ENCODE results near the gene LGALS3BP. TPM values are rescaled to one million over a fixed set of nuclear protein-coding genes. Genes with fewer than 3 reads are reported as not detected.

Gene LGALS3BP
- total and polyA plus RNA-seq, 2 of the 13 experiments (the other 11 are each of a cell fraction or from before 2014, with no cell fraction given), result 137 to 332 TPM

- peak; percentile 64; the same call in 1 of the 2 replicates for TF ChIP-seq ZNF124 (CRISPR knock-in tag; IDR thresholded peaks at IDR 0.05)
- peak; percentile 61; the same call in 1 of the 2 replicates for TF ChIP-seq FOXK1 (CRISPR knock-in tag; IDR thresholded peaks at IDR 0.05; ENCODE audit: borderline replicate concordance, low read depth)
- no peak for TF ChIP-seq MBD4 (IDR thresholded peaks at IDR 0.05; ENCODE audit: borderline replicate concordance, low read length)
- TF ChIP-seq ARID4A (CRISPR knock-in tag; IDR thresholded peaks at IDR 0.05; ENCODE audit: borderline replicate concordance), result peak; percentile 74
- TF ChIP-seq RNF219 (CRISPR knock-in tag; IDR thresholded peaks at IDR 0.05), result no peak
- no peak; the same call in 1 of the 2 replicates for TF ChIP-seq RFXANK (CRISPR knock-in tag; IDR thresholded peaks at IDR 0.05)
- peak; percentile 70 for TF ChIP-seq TAF1 (CRISPR knock-in tag; IDR thresholded peaks at IDR 0.05)
- TF ChIP-seq PRMT3 (CRISPR knock-in tag; IDR thresholded peaks at IDR 0.05; ENCODE audit: borderline replicate concordance, low read depth), result peak; percentile 65; the same call in 1 of the 2 replicates
- TF ChIP-seq ZNF567 (CRISPR knock-in tag; IDR thresholded peaks at IDR 0.05; ENCODE audit: borderline replicate concordance), result peak; percentile 39; the same call in 1 of the 2 replicates
- TF ChIP-seq ZNF772 (CRISPR knock-in tag; IDR thresholded peaks at IDR 0.05), result peak; percentile 88
- TF ChIP-seq ZEB1 (IDR thresholded peaks at IDR 0.05; ENCODE audit: insufficient replicate concordance, low read depth), result no peak
- TF ChIP-seq DMAP1 (CRISPR knock-in tag; IDR thresholded peaks at IDR 0.05), result peak; percentile 50; the same call in 1 of the 2 replicates
- TF ChIP-seq THAP11 (CRISPR knock-in tag; IDR thresholded peaks at IDR 0.05), result peak; percentile 62
- TF ChIP-seq ZNF274 (CRISPR knock-in tag; IDR thresholded peaks at IDR 0.05), result peak; percentile 62; the same call in 1 of the 2 replicates
- TF ChIP-seq, protein P1, sequence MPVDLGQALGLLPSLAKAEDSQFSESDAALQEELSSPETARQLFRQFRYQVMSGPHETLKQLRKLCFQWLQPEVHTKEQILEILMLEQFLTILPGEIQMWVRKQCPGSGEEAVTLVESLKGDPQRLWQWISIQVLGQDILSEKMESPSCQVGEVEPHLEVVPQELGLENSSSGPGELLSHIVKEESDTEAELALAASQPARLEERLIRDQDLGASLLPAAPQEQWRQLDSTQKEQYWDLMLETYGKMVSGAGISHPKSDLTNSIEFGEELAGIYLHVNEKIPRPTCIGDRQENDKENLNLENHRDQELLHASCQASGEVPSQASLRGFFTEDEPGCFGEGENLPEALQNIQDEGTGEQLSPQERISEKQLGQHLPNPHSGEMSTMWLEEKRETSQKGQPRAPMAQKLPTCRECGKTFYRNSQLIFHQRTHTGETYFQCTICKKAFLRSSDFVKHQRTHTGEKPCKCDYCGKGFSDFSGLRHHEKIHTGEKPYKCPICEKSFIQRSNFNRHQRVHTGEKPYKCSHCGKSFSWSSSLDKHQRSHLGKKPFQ (CRISPR knock-in tag; IDR thresholded peaks at IDR 0.05; ENCODE audit: insufficient replicate concordance), result peak; percentile 91
- peak; percentile 88; the same call in 1 of the 2 replicates for TF ChIP-seq ZNF510 (CRISPR knock-in tag; IDR thresholded peaks at IDR 0.05; ENCODE audit: low read depth)
- no peak for TF ChIP-seq STAT5B (CRISPR knock-in tag; IDR thresholded peaks at IDR 0.05)
- peak; percentile 96 for TF ChIP-seq HIVEP1 (CRISPR knock-in tag; IDR thresholded peaks at IDR 0.05)
- peak; percentile 68 for TF ChIP-seq MYC (CRISPR knock-in tag; IDR thresholded peaks at IDR 0.05; ENCODE audit: borderline replicate concordance)
- TF ChIP-seq MLX (CRISPR knock-in tag; IDR thresholded peaks at IDR 0.05), result peak; percentile 19; the same call in 1 of the 2 replicates
- peak; percentile 42 for TF ChIP-seq ZBTB20 (CRISPR knock-in tag; IDR thresholded peaks at IDR 0.05; ENCODE audit: borderline replicate concordance, low read depth)
These were observed 46.9 kb upstream of the LGALS3BP start (continued) for GRCh38 chr17:79026376-79027273.

All from HepG2 (cell line).